ENCODE results near the gene ACHE. TPM values are rescaled to one million over a fixed set of nuclear protein-coding genes. Genes with fewer than 3 reads are reported as not detected.

The ACHE gene
- total and polyA plus RNA-seq, 2 of the 13 experiments (the other 11 are each of a cell fraction or from before 2014, with no cell fraction given): 0.18 to 0.40 TPM

DNA sequence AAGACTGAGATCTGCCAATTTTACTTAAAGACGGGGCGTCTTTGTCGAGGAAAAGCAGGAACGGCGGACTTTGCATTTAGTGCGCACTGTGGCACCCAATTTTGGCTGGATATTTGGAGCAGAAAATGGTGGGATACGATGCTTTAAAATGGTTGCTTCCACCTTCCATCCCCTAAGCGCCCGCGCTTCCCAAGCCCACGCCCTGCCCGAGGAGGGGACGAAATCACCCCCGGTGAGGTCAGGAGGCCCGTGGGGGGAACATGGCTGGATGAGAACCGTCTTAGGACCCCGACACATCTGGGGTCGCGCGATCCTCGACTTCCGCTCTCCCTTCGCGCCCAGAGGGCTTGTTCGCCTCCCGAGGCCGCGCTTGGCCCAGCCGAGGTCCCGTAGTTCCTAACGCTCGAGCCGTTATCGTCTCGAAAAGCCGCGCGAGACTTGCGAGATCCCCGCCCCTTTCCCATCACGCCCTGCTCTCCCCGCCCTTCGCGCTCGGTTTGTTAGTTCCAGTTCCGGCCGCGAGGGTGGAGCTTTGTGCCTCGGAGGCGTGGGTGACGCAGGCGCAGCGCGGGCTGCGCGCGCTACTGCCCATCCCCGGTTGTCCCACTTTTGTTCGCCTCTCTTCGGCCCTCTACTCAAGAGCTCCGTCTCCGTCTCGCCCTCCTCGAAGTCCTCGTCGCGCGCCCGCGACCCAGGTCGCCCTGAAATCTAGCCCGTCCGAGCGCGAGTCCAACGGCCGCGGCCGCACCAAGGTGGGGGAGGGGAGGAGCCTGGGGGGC, 20.9 kb downstream of the ACHE start, which contains the start of gene SRRT (continued):
- no peak for TF ChIP-seq ZNF136 (CRISPR knock-in tag; IDR thresholded peaks at IDR 0.05; ENCODE audit: low read depth)
- TF ChIP-seq ZNF230 (CRISPR knock-in tag; IDR thresholded peaks at IDR 0.05): peak; percentile 77; the same call in 1 of the 2 replicates
- TF ChIP-seq EZH2 (conservative IDR thresholded peaks at IDR 0.05; ENCODE audit: low read depth, low read length): no peak
- TF ChIP-seq, protein P1, sequence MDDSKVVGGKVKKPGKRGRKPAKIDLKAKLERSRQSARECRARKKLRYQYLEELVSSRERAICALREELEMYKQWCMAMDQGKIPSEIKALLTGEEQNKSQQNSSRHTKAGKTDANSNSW (CRISPR knock-in tag; IDR thresholded peaks at IDR 0.05; ENCODE audit: borderline replicate concordance): no peak; the same call in 1 of the 2 replicates
- TF ChIP-seq ZNF775 (CRISPR knock-in tag; IDR thresholded peaks at IDR 0.05; ENCODE audit: borderline replicate concordance): no peak
- TF ChIP-seq TGIF2 (CRISPR knock-in tag; IDR thresholded peaks at IDR 0.05): 0 out of 2 replicates have a peak, but pooled peaks have one; percentile 51
- TF ChIP-seq ZSCAN9 (CRISPR knock-in tag; IDR thresholded peaks at IDR 0.05; ENCODE audit: borderline replicate concordance): no peak
- TF ChIP-seq, protein P2, sequence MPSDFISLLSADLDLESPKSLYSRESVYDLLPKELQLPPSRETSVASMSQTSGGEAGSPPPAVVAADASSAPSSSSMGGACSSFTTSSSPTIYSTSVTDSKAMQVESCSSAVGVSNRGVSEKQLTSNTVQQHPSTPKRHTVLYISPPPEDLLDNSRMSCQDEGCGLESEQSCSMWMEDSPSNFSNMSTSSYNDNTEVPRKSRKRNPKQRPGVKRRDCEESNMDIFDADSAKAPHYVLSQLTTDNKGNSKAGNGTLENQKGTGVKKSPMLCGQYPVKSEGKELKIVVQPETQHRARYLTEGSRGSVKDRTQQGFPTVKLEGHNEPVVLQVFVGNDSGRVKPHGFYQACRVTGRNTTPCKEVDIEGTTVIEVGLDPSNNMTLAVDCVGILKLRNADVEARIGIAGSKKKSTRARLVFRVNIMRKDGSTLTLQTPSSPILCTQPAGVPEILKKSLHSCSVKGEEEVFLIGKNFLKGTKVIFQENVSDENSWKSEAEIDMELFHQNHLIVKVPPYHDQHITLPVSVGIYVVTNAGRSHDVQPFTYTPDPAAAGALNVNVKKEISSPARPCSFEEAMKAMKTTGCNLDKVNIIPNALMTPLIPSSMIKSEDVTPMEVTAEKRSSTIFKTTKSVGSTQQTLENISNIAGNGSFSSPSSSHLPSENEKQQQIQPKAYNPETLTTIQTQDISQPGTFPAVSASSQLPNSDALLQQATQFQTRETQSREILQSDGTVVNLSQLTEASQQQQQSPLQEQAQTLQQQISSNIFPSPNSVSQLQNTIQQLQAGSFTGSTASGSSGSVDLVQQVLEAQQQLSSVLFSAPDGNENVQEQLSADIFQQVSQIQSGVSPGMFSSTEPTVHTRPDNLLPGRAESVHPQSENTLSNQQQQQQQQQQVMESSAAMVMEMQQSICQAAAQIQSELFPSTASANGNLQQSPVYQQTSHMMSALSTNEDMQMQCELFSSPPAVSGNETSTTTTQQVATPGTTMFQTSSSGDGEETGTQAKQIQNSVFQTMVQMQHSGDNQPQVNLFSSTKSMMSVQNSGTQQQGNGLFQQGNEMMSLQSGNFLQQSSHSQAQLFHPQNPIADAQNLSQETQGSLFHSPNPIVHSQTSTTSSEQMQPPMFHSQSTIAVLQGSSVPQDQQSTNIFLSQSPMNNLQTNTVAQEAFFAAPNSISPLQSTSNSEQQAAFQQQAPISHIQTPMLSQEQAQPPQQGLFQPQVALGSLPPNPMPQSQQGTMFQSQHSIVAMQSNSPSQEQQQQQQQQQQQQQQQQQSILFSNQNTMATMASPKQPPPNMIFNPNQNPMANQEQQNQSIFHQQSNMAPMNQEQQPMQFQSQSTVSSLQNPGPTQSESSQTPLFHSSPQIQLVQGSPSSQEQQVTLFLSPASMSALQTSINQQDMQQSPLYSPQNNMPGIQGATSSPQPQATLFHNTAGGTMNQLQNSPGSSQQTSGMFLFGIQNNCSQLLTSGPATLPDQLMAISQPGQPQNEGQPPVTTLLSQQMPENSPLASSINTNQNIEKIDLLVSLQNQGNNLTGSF (CRISPR knock-in tag; IDR thresholded peaks at IDR 0.05): 0 out of 2 replicates have a peak, but pooled peaks have one; percentile 12
- TF ChIP-seq, protein P3, sequence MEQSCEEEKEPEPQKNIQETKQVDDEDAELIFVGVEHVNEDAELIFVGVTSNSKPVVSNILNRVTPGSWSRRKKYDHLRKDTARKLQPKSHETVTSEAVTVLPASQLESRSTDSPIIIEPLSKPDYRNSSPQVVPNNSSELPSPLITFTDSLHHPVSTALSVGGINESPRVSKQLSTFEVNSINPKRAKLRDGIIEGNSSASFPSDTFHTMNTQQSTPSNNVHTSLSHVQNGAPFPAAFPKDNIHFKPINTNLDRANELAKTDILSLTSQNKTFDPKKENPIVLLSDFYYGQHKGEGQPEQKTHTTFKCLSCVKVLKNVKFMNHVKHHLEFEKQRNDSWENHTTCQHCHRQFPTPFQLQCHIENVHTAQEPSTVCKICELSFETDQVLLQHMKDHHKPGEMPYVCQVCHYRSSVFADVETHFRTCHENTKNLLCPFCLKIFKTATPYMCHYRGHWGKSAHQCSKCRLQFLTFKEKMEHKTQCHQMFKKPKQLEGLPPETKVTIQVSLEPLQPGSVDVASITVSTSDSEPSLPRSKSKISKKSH (CRISPR knock-in tag; IDR thresholded peaks at IDR 0.05; ENCODE audit: borderline replicate concordance): peak; percentile 75; the same call in 1 of the 2 replicates
- TF ChIP-seq TBX2 (CRISPR knock-in tag; IDR thresholded peaks at IDR 0.05; ENCODE audit: borderline replicate concordance): peak; percentile 79; the same call in 1 of the 2 replicates
- TF ChIP-seq, protein P4, sequence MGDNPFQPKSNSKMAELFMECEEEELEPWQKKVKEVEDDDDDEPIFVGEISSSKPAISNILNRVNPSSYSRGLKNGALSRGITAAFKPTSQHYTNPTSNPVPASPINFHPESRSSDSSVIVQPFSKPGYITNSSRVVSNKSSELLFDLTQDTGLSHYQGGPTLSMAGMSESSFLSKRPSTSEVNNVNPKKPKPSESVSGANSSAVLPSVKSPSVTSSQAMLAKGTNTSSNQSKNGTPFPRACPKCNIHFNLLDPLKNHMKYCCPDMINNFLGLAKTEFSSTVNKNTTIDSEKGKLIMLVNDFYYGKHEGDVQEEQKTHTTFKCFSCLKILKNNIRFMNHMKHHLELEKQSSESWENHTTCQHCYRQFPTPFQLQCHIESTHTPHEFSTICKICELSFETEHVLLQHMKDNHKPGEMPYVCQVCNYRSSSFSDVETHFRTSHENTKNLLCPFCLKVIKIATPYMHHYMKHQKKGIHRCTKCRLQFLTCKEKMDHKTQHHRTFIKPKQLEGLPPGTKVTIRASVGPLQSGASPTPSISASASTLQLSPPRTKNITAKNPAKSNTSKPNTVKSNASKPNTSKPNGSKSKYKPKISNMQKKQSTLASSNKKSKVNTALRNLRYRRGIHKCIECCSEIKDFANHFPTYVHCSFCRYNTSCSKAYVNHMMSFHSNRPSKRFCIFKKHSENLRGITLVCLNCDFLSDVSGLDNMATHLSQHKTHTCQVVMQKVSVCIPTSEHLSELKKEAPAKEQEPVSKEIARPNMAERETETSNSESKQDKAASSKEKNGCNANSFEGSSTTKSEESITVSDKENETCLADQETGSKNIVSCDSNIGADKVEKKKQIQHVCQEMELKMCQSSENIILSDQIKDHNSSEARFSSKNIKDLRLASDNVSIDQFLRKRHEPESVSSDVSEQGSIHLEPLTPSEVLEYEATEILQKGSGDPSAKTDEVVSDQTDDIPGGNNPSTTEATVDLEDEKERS (CRISPR knock-in tag; IDR thresholded peaks at IDR 0.05): 0 out of 2 replicates have a peak, but pooled peaks have one; percentile 21
- TF ChIP-seq, protein P5, sequence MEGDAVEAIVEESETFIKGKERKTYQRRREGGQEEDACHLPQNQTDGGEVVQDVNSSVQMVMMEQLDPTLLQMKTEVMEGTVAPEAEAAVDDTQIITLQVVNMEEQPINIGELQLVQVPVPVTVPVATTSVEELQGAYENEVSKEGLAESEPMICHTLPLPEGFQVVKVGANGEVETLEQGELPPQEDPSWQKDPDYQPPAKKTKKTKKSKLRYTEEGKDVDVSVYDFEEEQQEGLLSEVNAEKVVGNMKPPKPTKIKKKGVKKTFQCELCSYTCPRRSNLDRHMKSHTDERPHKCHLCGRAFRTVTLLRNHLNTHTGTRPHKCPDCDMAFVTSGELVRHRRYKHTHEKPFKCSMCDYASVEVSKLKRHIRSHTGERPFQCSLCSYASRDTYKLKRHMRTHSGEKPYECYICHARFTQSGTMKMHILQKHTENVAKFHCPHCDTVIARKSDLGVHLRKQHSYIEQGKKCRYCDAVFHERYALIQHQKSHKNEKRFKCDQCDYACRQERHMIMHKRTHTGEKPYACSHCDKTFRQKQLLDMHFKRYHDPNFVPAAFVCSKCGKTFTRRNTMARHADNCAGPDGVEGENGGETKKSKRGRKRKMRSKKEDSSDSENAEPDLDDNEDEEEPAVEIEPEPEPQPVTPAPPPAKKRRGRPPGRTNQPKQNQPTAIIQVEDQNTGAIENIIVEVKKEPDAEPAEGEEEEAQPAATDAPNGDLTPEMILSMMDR (CRISPR knock-in tag; IDR thresholded peaks at IDR 0.05): peak; percentile 16
- peak; percentile 88 for TF ChIP-seq ZNF878 (CRISPR knock-in tag; IDR thresholded peaks at IDR 0.05)
- TF ChIP-seq HNRNPL (IDR thresholded peaks at IDR 0.05; ENCODE audit: low read depth, low read length): 0 out of 2 replicates have a peak, but pooled peaks have one; percentile 50
- TF ChIP-seq JDP2 (CRISPR knock-in tag; IDR thresholded peaks at IDR 0.05; ENCODE audit: borderline replicate concordance): no peak
- peak; percentile 4; the same call in 1 of the 2 replicates for TF ChIP-seq HNF4A (CRISPR knock-in tag; IDR thresholded peaks at IDR 0.05)

Data from HepG2 (cell line).